KMS-11 (cell line): ENCODE results near the gene SRSF2.

Source experiments
- H2AFZ ChIP-seq: fragments of 200-600 bp; sonication (generic); 2 replicates; pipeline ENCODE4 v1.6.1; 2016; ENCODE audit warnings: antibody characterized with exemption, mixed run types, low read depth
- H3K27ac ChIP-seq: fragments of 200-600 bp; sonication (generic); 2 replicates; pipeline ENCODE4 v1.6.1; 2016; ENCODE audit warnings: mild to moderate bottlenecking, mixed run types
- H3K27me3 ChIP-seq: fragments of 200-600 bp; sonication (generic); 2 replicates; pipeline ENCODE4 v1.6.1; 2017; ENCODE audit warnings: mild to moderate bottlenecking, low read depth, mixed run types, moderate library complexity; ENCODE audit not compliant: insufficient read depth
- H3K36me3 ChIP-seq: fragments of 200-600 bp; sonication (generic); 2 replicates; pipeline ENCODE4 v1.6.1; 2017; ENCODE audit warnings: mild to moderate bottlenecking, mixed run types; ENCODE audit not compliant: insufficient read depth
- H3K4me1 ChIP-seq: fragments of 200-600 bp; sonication (generic); 2 replicates; pipeline ENCODE4 v1.6.1; 2016; ENCODE audit warnings: mild to moderate bottlenecking, low read depth, mixed run types; ENCODE audit not compliant: poor library complexity, severe bottlenecking
- H3K4me2 ChIP-seq: fragments of 200-600 bp; sonication (generic); 2 replicates; pipeline ENCODE4 v1.7.0; 2016; ENCODE audit warnings: mild to moderate bottlenecking, mixed run types
- H3K4me3 ChIP-seq: fragments of 200-600 bp; sonication (generic); IDR thresholded peaks from 2 replicates; pipeline ENCODE4 v1.6.1; 2017; ENCODE audit warnings: low read depth, low read length, mixed read lengths; ENCODE audit not compliant: insufficient read depth
- H3K79me2 ChIP-seq: fragments of 200-600 bp; sonication (generic); 2 replicates; pipeline ENCODE4 v1.6.1; 2016; ENCODE audit warnings: low read depth, mixed run types; ENCODE audit not compliant: insufficient read depth
- H3K9ac ChIP-seq: fragments of 200-600 bp; sonication (generic); 2 replicates; pipeline ENCODE4 v1.6.1; 2016; ENCODE audit warnings: mild to moderate bottlenecking, mixed run types
- H4K20me1 ChIP-seq: fragments of 200-600 bp; sonication (generic); 2 replicates; pipeline ENCODE4 v1.6.1; 2016; ENCODE audit warnings: mild to moderate bottlenecking, mixed run types; ENCODE audit not compliant: insufficient read depth
- TF ChIP-seq, protein P1 (sequence below): fragments of 200-600 bp; sonication (generic); conservative IDR thresholded peaks from 2 replicates; pipeline ENCODE4 v1.6.1; 2017; ENCODE audit warnings: low read depth, mild to moderate bottlenecking, antibody characterized with exemption, low read length, moderate library complexity, mixed read lengths

Gene SRSF2

DNA sequence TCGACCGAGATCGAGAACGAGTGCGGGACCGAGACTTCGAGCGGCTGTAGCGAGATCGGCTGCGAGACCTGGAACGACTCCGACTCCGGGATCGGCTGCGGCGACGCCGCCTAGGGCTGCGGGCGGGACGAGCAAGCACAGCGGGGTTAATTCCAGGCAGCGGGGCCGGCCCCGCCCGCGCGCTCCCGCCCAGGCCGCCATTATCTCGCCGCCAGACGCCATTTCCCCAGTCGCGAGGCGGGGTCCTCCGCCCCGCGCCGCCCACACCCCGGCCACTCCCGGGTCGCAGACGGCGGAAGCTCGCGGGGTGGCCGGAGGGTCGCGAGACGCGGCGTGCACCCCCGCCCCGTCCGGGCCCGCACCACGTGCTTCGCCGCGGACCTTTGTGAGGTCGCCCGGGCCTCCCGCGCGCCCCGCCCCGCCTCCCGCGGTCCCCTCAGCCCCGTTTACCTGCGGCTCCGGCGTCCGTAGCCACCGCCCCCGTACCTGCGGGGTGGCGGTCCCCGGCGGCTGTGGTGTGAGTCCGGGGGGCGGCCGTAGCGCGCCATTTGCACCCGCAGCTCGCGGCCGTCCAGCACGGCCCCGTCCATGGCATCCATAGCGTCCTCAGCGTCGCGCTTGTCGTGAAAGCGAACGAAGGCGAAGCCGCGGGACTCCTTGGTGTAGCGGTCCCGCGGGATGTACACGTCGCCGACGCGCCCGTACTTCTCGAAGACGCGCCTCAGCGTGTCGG is 616 bp downstream of the SRSF2 start:
- Histone ChIP-seq H3K27me3 (no peaks in the 10 kb centered on the region), H3K36me3 (peaks cover 38% of the 10 kb centered on the region), H3K4me3 (peak overlapping the region; percentile 52), H3K4me1 (peaks cover 43% of the 10 kb centered on the region), H3K27ac (peak overlapping the region; percentile 95), H3K4me2 (peak overlapping the region; percentile 96), H4K20me1 (peaks cover 29% of the 10 kb centered on the region), H2AFZ (no peak overlapping the region), H3K79me2 (peaks cover 74% of the 10 kb centered on the region), H3K9ac (peak overlapping the region; percentile 98)
- TF ChIP-seq, protein P1, sequence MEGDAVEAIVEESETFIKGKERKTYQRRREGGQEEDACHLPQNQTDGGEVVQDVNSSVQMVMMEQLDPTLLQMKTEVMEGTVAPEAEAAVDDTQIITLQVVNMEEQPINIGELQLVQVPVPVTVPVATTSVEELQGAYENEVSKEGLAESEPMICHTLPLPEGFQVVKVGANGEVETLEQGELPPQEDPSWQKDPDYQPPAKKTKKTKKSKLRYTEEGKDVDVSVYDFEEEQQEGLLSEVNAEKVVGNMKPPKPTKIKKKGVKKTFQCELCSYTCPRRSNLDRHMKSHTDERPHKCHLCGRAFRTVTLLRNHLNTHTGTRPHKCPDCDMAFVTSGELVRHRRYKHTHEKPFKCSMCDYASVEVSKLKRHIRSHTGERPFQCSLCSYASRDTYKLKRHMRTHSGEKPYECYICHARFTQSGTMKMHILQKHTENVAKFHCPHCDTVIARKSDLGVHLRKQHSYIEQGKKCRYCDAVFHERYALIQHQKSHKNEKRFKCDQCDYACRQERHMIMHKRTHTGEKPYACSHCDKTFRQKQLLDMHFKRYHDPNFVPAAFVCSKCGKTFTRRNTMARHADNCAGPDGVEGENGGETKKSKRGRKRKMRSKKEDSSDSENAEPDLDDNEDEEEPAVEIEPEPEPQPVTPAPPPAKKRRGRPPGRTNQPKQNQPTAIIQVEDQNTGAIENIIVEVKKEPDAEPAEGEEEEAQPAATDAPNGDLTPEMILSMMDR = 0 out of 2 replicates have a peak, but pooled peaks have one; percentile 17

DNA sequence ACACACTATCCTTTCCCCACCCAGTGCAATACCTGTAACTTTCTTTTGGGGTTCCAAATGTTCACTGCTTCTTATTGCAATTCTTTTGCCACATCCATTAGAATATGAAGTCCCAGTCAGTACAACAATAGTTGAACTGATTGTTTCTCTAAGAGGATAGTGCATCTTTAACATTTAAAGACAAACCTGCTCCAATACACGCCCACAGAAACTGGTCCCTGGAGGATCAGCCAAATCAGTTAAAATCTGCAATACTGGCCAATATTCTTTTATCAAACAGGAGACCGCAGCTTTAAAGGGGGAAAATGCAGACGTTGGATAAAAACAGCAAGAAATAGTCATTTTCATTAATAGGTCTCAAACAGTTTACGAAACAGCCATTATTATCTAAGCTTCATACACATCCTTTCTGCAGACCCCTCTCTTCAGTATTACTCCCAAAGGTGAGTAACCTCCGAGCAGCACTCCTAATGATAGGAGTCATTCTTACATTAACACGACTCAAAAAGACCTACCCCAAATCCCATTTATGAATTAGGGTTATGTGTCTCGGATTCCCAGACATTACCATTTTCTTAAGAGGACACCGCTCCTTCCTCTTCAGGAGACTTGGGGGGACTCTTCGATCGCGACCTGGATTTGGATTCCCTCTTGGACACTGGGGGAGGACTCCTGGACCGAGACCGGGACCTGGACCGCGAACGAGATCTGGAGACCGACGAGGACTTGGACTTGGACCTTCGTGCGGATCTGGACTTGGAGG is 1.4 kb downstream of the SRSF2 start:
- H3K4me2 ChIP-seq = peak overlapping the region; percentile 96
- H3K4me3 ChIP-seq = peak overlapping the region; percentile 52
- peak overlapping the region; percentile 98 for H3K9ac ChIP-seq
- H3K27me3 ChIP-seq = no peaks in the 10 kb centered on the region
- peaks cover 29% of the 10 kb centered on the region for H4K20me1 ChIP-seq
- H3K4me1 ChIP-seq = peaks cover 38% of the 10 kb centered on the region
- H3K79me2 ChIP-seq = peaks cover 81% of the 10 kb centered on the region
- TF ChIP-seq, protein P1 = no peak
- no peak overlapping the region for H2AFZ ChIP-seq
- H3K36me3 ChIP-seq = peaks cover 38% of the 10 kb centered on the region
- H3K27ac ChIP-seq = peak overlapping the region; percentile 95

DNA sequence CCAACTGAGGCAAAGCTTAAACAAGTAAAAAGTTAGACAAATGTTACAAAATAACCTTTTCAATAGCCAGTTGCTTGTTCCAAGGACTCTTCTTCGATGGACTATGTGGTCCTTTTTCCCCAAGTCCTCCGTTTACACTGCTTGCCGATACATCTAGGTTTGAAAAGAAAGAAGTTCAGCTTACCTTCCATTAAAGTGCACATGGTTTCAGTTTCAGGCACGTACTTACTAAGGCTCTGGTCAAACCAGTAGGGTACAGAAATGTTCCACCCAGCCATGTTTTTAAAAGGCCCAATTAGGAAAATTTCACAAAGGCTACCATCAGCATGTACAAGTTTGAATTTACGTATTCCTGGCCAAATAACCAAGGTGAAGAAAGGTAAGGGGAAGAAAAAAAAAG is 2.1 kb downstream of the SRSF2 start:
- H3K4me3 ChIP-seq = no peak overlapping the region
- peak overlapping the region; percentile 95 for H3K27ac ChIP-seq
- peak overlapping the region; percentile 96 for H3K4me2 ChIP-seq
- TF ChIP-seq, protein P1 = no peak
- H4K20me1 ChIP-seq = peaks cover 29% of the 10 kb centered on the region
- no peak overlapping the region for H2AFZ ChIP-seq
- H3K27me3 ChIP-seq = no peaks in the 10 kb centered on the region
- peak overlapping the region; percentile 98 for H3K9ac ChIP-seq
- H3K4me1 ChIP-seq = peaks cover 31% of the 10 kb centered on the region
- peaks cover 87% of the 10 kb centered on the region for H3K79me2 ChIP-seq
- peaks cover 38% of the 10 kb centered on the region for H3K36me3 ChIP-seq

DNA sequence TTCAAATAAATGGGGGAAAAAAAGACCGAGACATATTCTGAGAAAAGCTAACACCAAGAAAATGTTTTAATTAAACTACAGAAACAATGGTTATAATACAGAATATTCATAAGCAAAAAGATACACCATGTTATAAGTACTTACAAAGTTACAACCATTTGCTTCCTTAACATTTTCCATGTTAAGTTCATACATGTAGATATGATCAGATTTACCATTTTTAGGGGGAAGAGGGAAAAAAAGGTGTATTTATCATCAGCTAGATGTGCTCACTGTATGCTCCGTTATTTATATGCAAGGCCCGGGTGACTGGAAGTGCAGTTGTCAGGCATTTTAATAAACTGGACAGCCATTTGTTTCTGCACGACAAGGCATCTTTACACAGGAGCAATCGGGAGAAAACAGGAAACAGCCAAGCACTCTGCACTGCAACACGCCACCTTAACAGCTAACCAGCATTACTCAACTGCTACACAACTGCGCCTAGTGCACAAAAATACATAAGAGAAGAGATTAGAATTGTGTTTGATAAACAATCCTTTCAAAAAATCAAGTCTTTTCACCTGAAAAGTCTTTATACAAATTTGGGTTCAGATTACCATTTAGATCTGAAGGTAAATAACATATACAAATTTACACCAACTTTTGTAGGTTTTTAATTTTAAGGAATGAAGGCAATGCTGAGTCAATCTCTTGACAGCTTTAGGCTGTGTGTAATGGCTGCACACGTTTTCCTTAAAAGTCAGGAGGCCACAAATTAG is 2.9 kb downstream of the SRSF2 start:
- Histone ChIP-seq H4K20me1 (peaks cover 29% of the 10 kb centered on the region), H3K27ac (peak overlapping the region; percentile 95), H3K9ac (peak overlapping the region; percentile 98), H3K36me3 (peaks cover 38% of the 10 kb centered on the region), H3K4me2 (peak overlapping the region; percentile 96), H3K4me1 (peaks cover 28% of the 10 kb centered on the region), H3K79me2 (peaks cover 87% of the 10 kb centered on the region), H3K4me3 (no peak overlapping the region), H2AFZ (no peak overlapping the region), H3K27me3 (no peaks in the 10 kb centered on the region)
- TF ChIP-seq, protein P1 = no peak
